Gastrocnemius medialis (tissue), 4 donors: ENCODE data around the gene SLC27A1. TPM values are rescaled to one million over a fixed set of nuclear protein-coding genes. Genes with fewer than 3 reads are reported as not detected.

Experiments used
- ATAC-seq, 2 donors: fragments of 150-250 bp; one replicate each; pipeline ENCODE4 v1.9.1; 2016
- DNase-seq, 2 donors: peaks; one replicate each; pipeline ENCODE4 v3.0.0-alpha.2; 2019
- H3K27ac ChIP-seq, 4 donors: fragments of 200-600 bp; sonication (generic); 1 replicate in 1 of 4; 2 replicates in 3 of 4; pipeline ENCODE4 v1.5.1; 2016 to 2018; ENCODE audit warnings: mild to moderate bottlenecking in 2 of 4, moderate library complexity in 1 of 4
- H3K27me3 ChIP-seq, 3 donors: fragments of 200-600 bp; sonication (generic) in 2 of 3; 1 replicate in 1 of 3; 2 replicates in 2 of 3; pipeline versions ENCODE4 v1.5.1 to v1.6.0; 2016 to 2019; ENCODE audit warnings: mild to moderate bottlenecking in 1 of 3, moderate library complexity in 1 of 3
- H3K36me3 ChIP-seq, 2 donors: fragments of 200-600 bp; sonication (generic) in 1 of 2; one replicate each; pipeline ENCODE4 v1.5.1; 2017 to 2018
- H3K4me1 ChIP-seq, 2 donors: fragments of 200-600 bp; sonication (generic) in 1 of 2; one replicate each; pipeline ENCODE4 v1.5.1; 2016 to 2017; ENCODE audit warnings: mild to moderate bottlenecking in 2 of 2
- H3K4me3 ChIP-seq, 4 donors: fragments of 200-600 bp; sonication (generic) in 3 of 4; 1 replicate in 1 of 4; 2 replicates in 3 of 4; pipeline ENCODE4 v1.5.1; 2016 to 2019; ENCODE audit warnings: mild to moderate bottlenecking in 2 of 4
- H3K9me3 ChIP-seq, 3 donors: fragments of 200-600 bp; sonication (generic) in 2 of 3; 1 replicate in 1 of 3; 2 replicates in 2 of 3; pipeline ENCODE4 v1.5.1; 2016 to 2019
- CTCF ChIP-seq, 5 experiments: fragments of 450-650 bp in 3 of 5; fragments of 200-600 bp in 2 of 5; sonication (generic) in 2 of 5; IDR thresholded peaks in 4 of 5; conservative IDR thresholded peaks in 1 of 5; 1 replicate in 4 of 5; 2 replicates in 1 of 5; pipeline ENCODE4 v1.5.1; 2016 to 2019; ENCODE audit warnings: antibody characterized with exemption in 5 of 5, mild to moderate bottlenecking in 3 of 5, moderate library complexity in 3 of 5
- POLR2A ChIP-seq, 2 donors: fragments of 450-650 bp; IDR thresholded peaks; one replicate each; pipeline ENCODE4 v1.6.1; 2017; ENCODE audit warnings: antibody characterized with exemption in 2 of 2, mild to moderate bottlenecking in 2 of 2, moderate library complexity in 2 of 2
- in situ Hi-C, 4 donors: fragments of 200-750 bp; cut with MboI; loops; one replicate each; pipeline versions ENCODE4 v1.15.0 to v1.8.0; 2017; ENCODE audit warnings: low sequenced_read_pairs in 4 of 4
- intact Hi-C: fragments of 100-400 bp; cut with DNase I; formaldehyde crosslinking; loops from one replicate; pipeline ENCODE4 v1.15.1; 2023; ENCODE audit warnings: low total_unique reads
- total RNA-seq, 4 donors: library from RNA; depleted of rRNA; stranded (reverse); fragments of >200 nt; gene quantifications; one replicate each; pipeline versions ENCODE4 v1.1.0 to v1.2.3, GENCODE V29; 2016

SLC27A1 gene
- total RNA-seq, 4 donors from 2014 or later = 20.7 to 53.8 (median 43.7) TPM

DNA sequence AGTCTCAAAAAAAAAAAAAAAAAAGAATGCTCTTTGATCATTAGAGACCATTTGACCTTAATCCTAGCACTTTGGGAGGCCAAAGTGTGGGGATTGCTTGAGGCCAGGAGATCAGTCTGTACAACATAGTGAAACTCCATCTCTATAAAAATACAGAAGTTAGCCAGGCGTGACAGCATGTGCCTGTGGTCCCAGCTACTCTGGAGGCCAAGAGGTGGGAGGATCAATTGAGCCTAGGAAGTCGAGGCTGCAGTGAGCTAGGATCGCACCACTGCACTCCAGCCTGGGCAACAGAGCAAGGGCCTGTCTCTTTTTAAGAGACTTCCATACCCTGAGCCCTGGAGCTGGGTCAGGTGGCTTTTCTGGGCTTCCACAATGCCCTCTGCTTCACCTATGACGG lies 73.7 kb downstream of the SLC27A1 start:
- in situ Hi-C loops (no loop called here), intact Hi-C loops (no loop called here)
- no peak for TF ChIP-seq CTCF (IDR thresholded peaks at IDR 0.05 in 4 of 5, conservative IDR thresholded peaks at IDR 0.05 in 1 of 5)
- no peak for TF ChIP-seq POLR2A (IDR thresholded peaks at IDR 0.05)
- H3K36me3 ChIP-seq = no peaks in the 10 kb centered on the region
- H3K27me3 ChIP-seq = peaks cover 4 to 8% (median 6%) of the 10 kb centered on the region in 3 donors
- DNase-seq (no peak), ATAC-seq (no peak)
- H3K27ac ChIP-seq = no peak overlapping the region
- H3K4me1 ChIP-seq = peaks cover 4 to 6% of the 10 kb centered on the region in 2 donors
- no peaks in the 10 kb centered on the region for H3K9me3 ChIP-seq
- H3K4me3 ChIP-seq = no peak overlapping the region

DNA sequence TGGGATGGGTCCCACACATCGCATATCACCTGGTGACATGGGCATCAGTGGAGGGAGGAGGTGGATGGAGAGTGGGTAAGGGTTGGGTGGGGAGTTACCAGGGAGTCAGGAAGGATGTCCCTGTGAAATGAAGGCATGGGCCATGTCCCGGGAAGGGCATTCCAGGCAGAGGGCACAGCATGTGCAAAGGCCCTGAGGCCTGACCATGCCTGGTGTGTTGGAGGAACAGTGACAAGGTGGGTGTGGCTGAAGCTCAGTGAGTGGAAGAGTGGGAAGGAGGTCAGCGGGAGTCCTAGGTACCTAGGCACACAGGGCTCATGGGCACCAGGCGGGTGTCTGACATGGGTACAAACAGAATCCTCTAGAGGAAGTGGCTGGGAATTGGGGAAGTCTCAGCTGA lies 74.1 kb downstream of the SLC27A1 start:
- Histone ChIP-seq H3K27me3 (peaks cover 0 to 4% (median 1%) of the 10 kb centered on the region in 3 donors), H3K36me3 (no peaks in the 10 kb centered on the region), H3K4me1 (peaks cover 0 to 1% of the 10 kb centered on the region in 2 donors), H3K27ac (no peak overlapping the region), H3K9me3 (no peaks in the 10 kb centered on the region), H3K4me3 (no peak overlapping the region)
- DNase-seq (no peak), ATAC-seq (no peak)
- TF ChIP-seq POLR2A (IDR thresholded peaks at IDR 0.05) (no peak), CTCF (IDR thresholded peaks at IDR 0.05 in 4 of 5, conservative IDR thresholded peaks at IDR 0.05 in 1 of 5) (no peak)
- intact Hi-C loops (no loop called here), in situ Hi-C loops (no loop called here)

- Histone ChIP-seq H3K4me3 (no peak overlapping the region), H3K36me3 (no peaks in the 10 kb centered on the region), H3K9me3 (no peaks in the 10 kb centered on the region), H3K27me3 (no peaks in the 10 kb centered on the region), H3K27ac (no peak overlapping the region), H3K4me1 (no peaks in the 10 kb centered on the region)
- intact Hi-C loops (no loop called here), in situ Hi-C loops (no loop called here)
- ATAC-seq (no peak), DNase-seq (no peak)
- TF ChIP-seq POLR2A (IDR thresholded peaks at IDR 0.05) (no peak), CTCF (IDR thresholded peaks at IDR 0.05 in 4 of 5, conservative IDR thresholded peaks at IDR 0.05 in 1 of 5) (no peak)
Measured at GRCh38 chr19:17548145-17548544, 77.8 kb downstream of the SLC27A1 start.

GRCh38 chr19:17549085-17549740 lies 78.9 kb downstream of the SLC27A1 start:
- H3K27ac ChIP-seq = no peak overlapping the region
- no peaks in the 10 kb centered on the region for H3K27me3 ChIP-seq
- H3K9me3 ChIP-seq = no peaks in the 10 kb centered on the region
- ATAC-seq (no peak), DNase-seq (no peak)
- intact Hi-C loops (no loop called here), in situ Hi-C loops (no loop called here)
- no peak overlapping the region for H3K4me3 ChIP-seq
- peaks cover 0 to 7% of the 10 kb centered on the region in 2 donors for H3K4me1 ChIP-seq
- TF ChIP-seq CTCF (IDR thresholded peaks at IDR 0.05 in 4 of 5, conservative IDR thresholded peaks at IDR 0.05 in 1 of 5) (no peak), POLR2A (IDR thresholded peaks at IDR 0.05) (no peak)
- H3K36me3 ChIP-seq = no peaks in the 10 kb centered on the region
